ENCODE measurements around the gene B9D2. TPM values are rescaled to one million over a fixed set of nuclear protein-coding genes. Genes with fewer than 3 reads are reported as not detected.

B9D2 gene
- total RNA-seq, 1 experiment from 2014 or later: 4.4 TPM

DNA sequence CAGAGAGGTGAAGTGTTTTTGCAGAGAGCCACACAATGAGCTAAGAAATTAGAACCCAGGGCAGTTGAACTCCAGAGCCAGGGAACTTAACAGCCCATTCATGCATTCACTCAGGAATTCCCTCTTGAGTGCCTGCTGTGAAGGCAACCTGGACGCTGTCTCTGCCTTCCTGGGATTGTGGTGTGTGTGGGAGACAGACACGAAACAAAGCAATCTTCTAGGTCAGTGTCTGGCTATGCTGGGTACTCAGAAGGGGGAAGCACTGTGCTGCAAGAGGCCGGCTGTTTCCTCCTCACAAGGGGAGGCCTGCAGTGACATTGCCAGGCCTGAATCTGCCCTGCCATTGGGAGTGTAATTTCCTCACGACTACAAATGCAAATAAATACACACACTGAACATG, 43.3 kb upstream of the B9D2 start:
- ChIA-PET CTCF (no interaction called here), POLR2A (ENCODE audit: unreplicated experiment) (no interaction called here)
- TF ChIP-seq, protein P1, sequence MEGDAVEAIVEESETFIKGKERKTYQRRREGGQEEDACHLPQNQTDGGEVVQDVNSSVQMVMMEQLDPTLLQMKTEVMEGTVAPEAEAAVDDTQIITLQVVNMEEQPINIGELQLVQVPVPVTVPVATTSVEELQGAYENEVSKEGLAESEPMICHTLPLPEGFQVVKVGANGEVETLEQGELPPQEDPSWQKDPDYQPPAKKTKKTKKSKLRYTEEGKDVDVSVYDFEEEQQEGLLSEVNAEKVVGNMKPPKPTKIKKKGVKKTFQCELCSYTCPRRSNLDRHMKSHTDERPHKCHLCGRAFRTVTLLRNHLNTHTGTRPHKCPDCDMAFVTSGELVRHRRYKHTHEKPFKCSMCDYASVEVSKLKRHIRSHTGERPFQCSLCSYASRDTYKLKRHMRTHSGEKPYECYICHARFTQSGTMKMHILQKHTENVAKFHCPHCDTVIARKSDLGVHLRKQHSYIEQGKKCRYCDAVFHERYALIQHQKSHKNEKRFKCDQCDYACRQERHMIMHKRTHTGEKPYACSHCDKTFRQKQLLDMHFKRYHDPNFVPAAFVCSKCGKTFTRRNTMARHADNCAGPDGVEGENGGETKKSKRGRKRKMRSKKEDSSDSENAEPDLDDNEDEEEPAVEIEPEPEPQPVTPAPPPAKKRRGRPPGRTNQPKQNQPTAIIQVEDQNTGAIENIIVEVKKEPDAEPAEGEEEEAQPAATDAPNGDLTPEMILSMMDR (conservative IDR thresholded peaks at IDR 0.05; ENCODE audit: low read depth, low read length): no peak
- TF ChIP-seq EZH2phosphoT487 (IDR thresholded peaks at IDR 0.05; ENCODE audit: borderline replicate concordance, low read length) (no peak), EZH2 (IDR thresholded peaks at IDR 0.05; ENCODE audit: low read length, unreplicated experiment) (no peak)
- Histone ChIP-seq H3F3A (ENCODE audit: low read length, unreplicated experiment) (no peaks in the 10 kb centered on the region), H2AFZ (ENCODE audit: low read length) (no peak overlapping the region), H3K79me2 (ENCODE audit: low read length) (no peaks in the 10 kb centered on the region), H3K4me1 (ENCODE audit: insufficient read depth, low read length) (peaks cover 9% of the 10 kb centered on the region), H3K36me3 (ENCODE audit: low read depth, low read length) (no peaks in the 10 kb centered on the region), H4K20me1 (ENCODE audit: low read length) (no peaks in the 10 kb centered on the region), H3K4me3 (ENCODE audit: low read length) (no peak overlapping the region), H3K4me2 (ENCODE audit: low read length) (no peak overlapping the region), H3K27ac (ENCODE audit: low read length) (no peak overlapping the region), H3K27me3 (ENCODE audit: low read length) (no peaks in the 10 kb centered on the region), H3K9me3 (ENCODE audit: low read length) (no peaks in the 10 kb centered on the region), H3K9ac (ENCODE audit: low read length) (no peak overlapping the region), H3K9me2 (replicated peaks; ENCODE audit: low read length) (no peaks in the 10 kb centered on the region)
- intact Hi-C loops (cut with micrococcal nuclease): no loop called here
- ATAC-seq (no peak), DNase-seq (no peak)
- no TSS peak for BruUV-seq (replicated peaks)

DNA sequence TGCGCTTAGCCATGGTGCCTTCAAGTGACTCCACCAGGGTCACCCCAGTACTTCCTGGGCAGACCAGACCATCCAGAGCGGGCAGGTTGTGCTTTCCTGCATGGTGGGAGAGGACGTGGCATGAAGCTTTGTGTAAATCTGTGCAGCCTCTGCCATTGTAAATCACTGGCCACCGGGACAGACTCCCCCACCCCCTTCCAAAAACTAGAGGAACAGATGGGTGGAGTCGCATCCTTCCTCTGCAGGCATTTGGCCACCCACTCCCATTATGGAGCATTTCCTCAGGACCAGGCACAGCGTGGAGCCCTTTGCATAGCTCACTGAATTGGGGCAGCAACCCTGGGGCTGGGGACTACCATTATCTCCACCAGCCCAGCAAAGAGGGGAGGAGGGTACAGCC, 41.8 kb upstream of the B9D2 start:
- no peaks in the 10 kb centered on the region for H3K9me2 ChIP-seq (replicated peaks; ENCODE audit: low read length)
- no peaks in the 10 kb centered on the region for H3K36me3 ChIP-seq (ENCODE audit: low read depth, low read length)
- no peaks in the 10 kb centered on the region for H3K79me2 ChIP-seq (ENCODE audit: low read length)
- ChIA-PET CTCF (no interaction called here), POLR2A (ENCODE audit: unreplicated experiment) (no interaction called here)
- H3K4me1 ChIP-seq (ENCODE audit: insufficient read depth, low read length): peaks cover 9% of the 10 kb centered on the region
- no peak overlapping the region for H2AFZ ChIP-seq (ENCODE audit: low read length)
- ATAC-seq: no peak
- TF ChIP-seq, protein P1 (conservative IDR thresholded peaks at IDR 0.05; ENCODE audit: low read depth, low read length): no peak
- no peak for TF ChIP-seq EZH2 (IDR thresholded peaks at IDR 0.05; ENCODE audit: low read length, unreplicated experiment)
- TF ChIP-seq EZH2phosphoT487 (IDR thresholded peaks at IDR 0.05; ENCODE audit: borderline replicate concordance, low read length): no peak
- intact Hi-C loops (cut with micrococcal nuclease): no loop called here
- H3K4me2 ChIP-seq (ENCODE audit: low read length): no peak overlapping the region
- H3F3A ChIP-seq (ENCODE audit: low read length, unreplicated experiment): no peaks in the 10 kb centered on the region
- no peak overlapping the region for H3K27ac ChIP-seq (ENCODE audit: low read length)
- no peak for DNase-seq
- no peak overlapping the region for H3K9ac ChIP-seq (ENCODE audit: low read length)
- H4K20me1 ChIP-seq (ENCODE audit: low read length): no peaks in the 10 kb centered on the region
- no TSS peak for BruUV-seq (replicated peaks)
- H3K9me3 ChIP-seq (ENCODE audit: low read length): no peaks in the 10 kb centered on the region
- no peaks in the 10 kb centered on the region for H3K27me3 ChIP-seq (ENCODE audit: low read length)
- no peak overlapping the region for H3K4me3 ChIP-seq (ENCODE audit: low read length)

DNA sequence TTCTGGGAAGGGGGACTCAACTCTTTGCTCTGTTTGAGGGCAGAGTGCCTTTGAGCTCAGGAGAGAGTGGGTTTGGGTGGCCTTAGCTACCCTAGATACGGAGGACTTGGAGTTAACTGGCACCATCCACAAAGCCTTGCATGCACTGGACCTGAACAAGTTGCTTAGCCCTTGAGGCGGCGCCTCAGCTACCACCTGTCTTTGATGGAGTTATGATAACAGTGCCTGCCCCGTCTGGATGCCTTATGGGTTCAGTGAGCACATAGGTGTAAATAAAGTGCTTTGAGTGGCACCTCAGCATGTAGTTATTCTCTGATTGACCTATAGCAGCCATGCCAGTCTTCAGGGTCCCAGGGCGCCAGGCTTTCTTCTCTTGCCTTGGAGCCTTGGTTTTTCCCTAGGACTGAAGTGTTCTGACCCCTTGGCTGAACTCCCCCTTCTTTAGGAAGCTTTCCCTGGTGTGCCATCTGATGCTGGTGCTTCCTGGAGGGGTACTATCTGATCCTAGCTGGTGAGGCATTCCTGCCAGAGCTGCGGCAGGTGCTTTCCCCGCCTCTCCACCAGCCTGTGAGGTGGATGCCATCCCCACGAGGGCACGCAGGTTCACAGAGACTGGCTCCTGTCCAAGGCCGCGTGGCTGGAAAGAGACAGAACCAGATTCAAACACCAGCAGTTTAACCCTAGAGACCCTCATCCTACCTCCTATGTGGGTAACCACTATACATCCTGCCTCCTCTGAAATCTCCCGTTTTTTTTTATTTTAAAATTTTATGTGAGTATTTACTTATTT, 39.4 kb upstream of the B9D2 start:
- H3K4me1 ChIP-seq (ENCODE audit: insufficient read depth, low read length): 0 out of 2 replicates have a peak, but pooled peaks cover 5% of the 10 kb centered on the region
- H3K27me3 ChIP-seq (ENCODE audit: low read length): no peaks in the 10 kb centered on the region
- TF ChIP-seq EZH2 (IDR thresholded peaks at IDR 0.05; ENCODE audit: low read length, unreplicated experiment): no peak
- TF ChIP-seq EZH2phosphoT487 (IDR thresholded peaks at IDR 0.05; ENCODE audit: borderline replicate concordance, low read length): no peak
- TF ChIP-seq, protein P1 (conservative IDR thresholded peaks at IDR 0.05; ENCODE audit: low read depth, low read length): no peak
- H4K20me1 ChIP-seq (ENCODE audit: low read length): no peaks in the 10 kb centered on the region
- no TSS peak for BruUV-seq (replicated peaks)
- no peak overlapping the region for H3K4me2 ChIP-seq (ENCODE audit: low read length)
- no peaks in the 10 kb centered on the region for H3F3A ChIP-seq (ENCODE audit: low read length, unreplicated experiment)
- no peak overlapping the region for H3K4me3 ChIP-seq (ENCODE audit: low read length)
- peaks cover 9% of the 10 kb centered on the region for H3K79me2 ChIP-seq (ENCODE audit: low read length)
- H3K9me3 ChIP-seq (ENCODE audit: low read length): no peaks in the 10 kb centered on the region
- no peak overlapping the region for H3K27ac ChIP-seq (ENCODE audit: low read length)
- no peaks in the 10 kb centered on the region for H3K9me2 ChIP-seq (replicated peaks; ENCODE audit: low read length)
- H3K9ac ChIP-seq (ENCODE audit: low read length): no peak overlapping the region
- intact Hi-C loops (cut with micrococcal nuclease): no loop called here
- no peak overlapping the region for H2AFZ ChIP-seq (ENCODE audit: low read length)
- no peaks in the 10 kb centered on the region for H3K36me3 ChIP-seq (ENCODE audit: low read depth, low read length)
- ChIA-PET CTCF (no interaction called here), POLR2A (ENCODE audit: unreplicated experiment) (no interaction called here)
- ATAC-seq: no peak
- no peak for DNase-seq

All from PC-3 (cell line).